Placental pericyte (primary cell): ENCODE data around the gene LCE3C. TPM values are rescaled to one million over a fixed set of nuclear protein-coding genes. Genes with fewer than 3 reads are reported as not detected.

Source experiments
- small RNA-seq: library from RNA; depleted of rRNA; stranded (forward); fragments of <200 nt; gene quantifications from one replicate; pipeline ENCODE3, GENCODE V24; 2012; ENCODE audit warnings: low replicate concordance
- total RNA-seq: library from RNA; depleted of rRNA; stranded (reverse); fragments of >200 nt; gene quantifications from 2 replicates; pipeline ENCODE4 v1.2.3, GENCODE V29; 2012

LCE3C gene, protein sequence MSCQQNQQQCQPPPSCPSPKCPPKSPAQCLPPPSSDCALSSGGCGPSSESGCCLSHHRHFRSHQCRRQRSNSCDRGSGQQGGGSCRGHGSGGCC
- not detected in 2 replicates for total RNA-seq

DNA sequence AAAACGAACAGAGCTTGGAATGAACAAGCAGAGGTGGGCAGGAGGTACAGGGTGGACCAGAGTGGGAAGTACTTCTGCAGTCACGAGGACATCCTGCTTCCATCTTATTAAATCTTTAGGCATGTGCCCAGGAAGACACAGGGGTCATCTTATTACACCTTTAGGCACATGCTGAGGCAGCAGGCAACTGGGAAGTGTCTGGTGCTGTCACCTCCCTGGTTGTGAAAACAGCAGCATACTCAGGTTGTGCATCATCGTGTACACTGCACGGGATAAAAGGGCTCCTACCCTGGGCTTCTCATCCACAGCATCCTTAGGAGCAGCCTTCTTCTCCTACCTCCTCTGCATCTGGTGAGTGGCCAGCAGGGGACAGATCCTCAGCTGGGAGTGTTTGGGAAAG lies at the start of gene LCE3C:
TSS of gene LCE3C (plus strand) at position 301 of the 400 bp plus-strand sequence. CDS start 498 bp downstream, outside the sequence.

DNA sequence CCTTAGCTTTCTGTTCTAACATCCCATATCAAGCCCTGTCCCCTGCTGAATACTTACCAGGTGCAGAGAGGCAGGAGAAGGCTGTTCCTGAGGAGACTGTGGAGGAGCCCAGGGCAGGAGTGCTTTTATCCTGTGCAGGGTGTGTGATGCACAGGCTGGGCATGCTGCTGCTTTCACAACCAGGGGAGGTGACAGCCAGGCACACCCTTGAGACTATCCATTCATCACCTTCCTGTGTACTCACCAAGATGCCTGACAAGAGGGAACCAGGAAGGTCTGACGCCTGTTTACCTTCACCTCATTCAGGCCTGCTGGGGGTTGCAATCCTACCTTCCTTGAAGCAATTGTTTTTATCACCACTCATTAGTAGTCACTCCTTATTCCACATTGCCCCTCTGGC lies 33.4 kb upstream of the LCE3C start, which contains the start of gene LCE3E:
TSS of gene LCE3E (minus strand) at position 100 of the 400 bp plus-strand sequence. CDS start 572 bp downstream, outside the sequence.

DNA sequence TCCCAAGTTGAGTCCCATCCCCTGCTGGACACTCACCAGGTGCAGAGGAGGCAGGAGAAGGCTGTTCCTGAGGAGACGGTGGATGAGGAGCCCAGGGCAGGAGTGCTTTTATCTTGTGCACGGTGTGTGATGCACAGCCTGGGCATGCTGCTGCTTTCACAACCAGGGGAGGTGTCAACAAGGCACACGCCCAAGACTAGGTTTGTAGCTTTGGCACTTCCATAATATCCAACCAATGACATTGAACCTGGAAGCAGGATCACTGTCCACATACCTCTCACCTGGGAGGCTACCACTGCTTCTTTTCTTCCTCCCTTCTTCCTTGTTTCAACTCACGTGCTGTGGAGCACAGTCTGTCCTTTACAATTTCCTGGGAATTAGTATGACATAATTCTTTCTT lies 19.6 kb upstream of the LCE3C start, which contains the start of gene LCE3D:
TSS of gene LCE3D (minus strand) at position 84 of the 400 bp plus-strand sequence. CDS start 580 bp downstream, outside the sequence.

DNA sequence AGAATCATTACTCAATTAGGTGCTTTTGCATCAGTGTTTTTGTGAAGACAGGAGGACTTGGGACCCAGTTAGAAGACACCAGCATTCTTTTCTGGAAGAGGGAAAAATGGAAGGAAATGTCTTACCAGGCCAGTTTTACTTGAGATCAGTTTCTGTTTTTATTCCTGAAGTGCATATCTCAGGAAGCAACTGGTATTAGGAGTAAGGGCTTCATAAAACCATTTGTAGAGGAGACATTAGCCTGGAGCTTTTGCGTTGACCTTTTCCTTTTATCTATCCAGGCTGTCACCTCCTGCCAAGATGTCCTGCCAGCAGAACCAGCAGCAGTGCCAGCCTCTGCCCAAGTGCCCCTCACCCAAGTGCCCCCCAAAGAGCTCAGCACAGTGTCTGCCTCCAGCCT lies 13.5 kb downstream of the LCE3C start, which contains the start of gene LCE3B:
TSS of gene LCE3B (plus strand) at position 301 of the 400 bp plus-strand sequence. CDS start at position 301, 0 bp downstream.

DNA sequence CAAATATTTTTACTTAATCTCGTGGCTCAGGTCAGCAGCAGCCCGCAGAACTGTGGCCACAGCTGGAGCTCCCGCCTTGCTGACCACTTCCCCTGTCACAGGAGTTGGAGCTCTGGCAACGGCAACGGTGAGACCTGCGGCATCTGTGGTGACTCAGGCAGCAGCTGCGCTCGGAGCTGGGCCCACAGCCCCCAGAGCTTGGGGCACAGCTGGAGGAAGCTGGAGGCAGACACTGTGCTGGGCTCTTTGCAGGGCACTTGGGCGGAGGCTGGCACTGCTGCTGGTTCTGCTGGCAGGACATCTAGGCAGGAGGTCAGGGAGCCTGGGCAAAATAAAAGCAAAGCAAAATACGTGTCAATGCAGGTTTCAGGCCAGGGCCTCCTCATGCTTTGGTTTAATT lies 22.8 kb downstream of the LCE3C start, which contains the start of gene LCE3A:
TSS of gene LCE3A (minus strand) at position 301 of the 400 bp plus-strand sequence. CDS start at position 301, 0 bp downstream.

Small RNA genes lying within 50 kb of the gene (small RNA-seq; reads per million reads assigned to genes)
- gene LCE3A (not detected), gene LCE3B (not detected)

Other genes with a start within 250 kb of the LCE3C start
- not detected in 2 replicates for gene FLG2, start 240.2 kb upstream of the LCE3C start, total RNA-seq
- not detected in 2 replicates for gene CRNN, start 186.0 kb upstream of the LCE3C start, total RNA-seq
- not detected in 2 replicates for gene LCE5A, start 89.4 kb upstream of the LCE3C start, total RNA-seq
- gene CRCT1, start 85.8 kb upstream of the LCE3C start, total RNA-seq = not detected in 2 replicates
- gene LCE3E, start 33.5 kb upstream of the LCE3C start, total RNA-seq = not detected in 2 replicates
- not detected in 2 replicates for gene LCE3D, start 19.7 kb upstream of the LCE3C start, total RNA-seq
- not detected in 2 replicates for gene LCE3B, start 13.6 kb downstream of the LCE3C start, total RNA-seq
- gene LCE3A, start 22.9 kb downstream of the LCE3C start, total RNA-seq = not detected in 2 replicates
- gene LCE2D, start 63.1 kb downstream of the LCE3C start, total RNA-seq = not detected in 2 replicates
- gene LCE2C, start 75.0 kb downstream of the LCE3C start, total RNA-seq = not detected in 2 replicates
- gene LCE2B, start 85.9 kb downstream of the LCE3C start, total RNA-seq = not detected in 2 replicates
- 0.57 TPM in 1 of 2 replicates, not detected in the other for gene LCE2A, start 98.1 kb downstream of the LCE3C start, total RNA-seq
- gene LCE4A, start 107.9 kb downstream of the LCE3C start, total RNA-seq = not detected in 2 replicates
- not detected in 2 replicates for gene KPRP, start 157.8 kb downstream of the LCE3C start, total RNA-seq
- gene LCE1F, start 174.9 kb downstream of the LCE3C start, total RNA-seq = not detected in 2 replicates
- not detected in 2 replicates for gene LCE1E, start 186.0 kb downstream of the LCE3C start, total RNA-seq
- gene LCE1D, start 196.5 kb downstream of the LCE3C start, total RNA-seq = not detected in 2 replicates
- not detected in 2 replicates for gene LCE1C, start 206.4 kb downstream of the LCE3C start, total RNA-seq
- not detected in 2 replicates for gene LCE1B, start 211.7 kb downstream of the LCE3C start, total RNA-seq
- gene LCE1A, start 227.2 kb downstream of the LCE3C start, total RNA-seq = not detected in 2 replicates
- gene LCE6A, start 242.6 kb downstream of the LCE3C start, total RNA-seq = not detected in 2 replicates